ENCODE measurements around the gene SPIRE2. TPM values are rescaled to one million over a fixed set of nuclear protein-coding genes. Genes with fewer than 3 reads are reported as not detected.

The SPIRE2 gene
- total and polyA plus RNA-seq, 2 donors (not counting 1 experiment from before 2014, with no cell fraction given), result 0.98 to 2.0 TPM

DNA sequence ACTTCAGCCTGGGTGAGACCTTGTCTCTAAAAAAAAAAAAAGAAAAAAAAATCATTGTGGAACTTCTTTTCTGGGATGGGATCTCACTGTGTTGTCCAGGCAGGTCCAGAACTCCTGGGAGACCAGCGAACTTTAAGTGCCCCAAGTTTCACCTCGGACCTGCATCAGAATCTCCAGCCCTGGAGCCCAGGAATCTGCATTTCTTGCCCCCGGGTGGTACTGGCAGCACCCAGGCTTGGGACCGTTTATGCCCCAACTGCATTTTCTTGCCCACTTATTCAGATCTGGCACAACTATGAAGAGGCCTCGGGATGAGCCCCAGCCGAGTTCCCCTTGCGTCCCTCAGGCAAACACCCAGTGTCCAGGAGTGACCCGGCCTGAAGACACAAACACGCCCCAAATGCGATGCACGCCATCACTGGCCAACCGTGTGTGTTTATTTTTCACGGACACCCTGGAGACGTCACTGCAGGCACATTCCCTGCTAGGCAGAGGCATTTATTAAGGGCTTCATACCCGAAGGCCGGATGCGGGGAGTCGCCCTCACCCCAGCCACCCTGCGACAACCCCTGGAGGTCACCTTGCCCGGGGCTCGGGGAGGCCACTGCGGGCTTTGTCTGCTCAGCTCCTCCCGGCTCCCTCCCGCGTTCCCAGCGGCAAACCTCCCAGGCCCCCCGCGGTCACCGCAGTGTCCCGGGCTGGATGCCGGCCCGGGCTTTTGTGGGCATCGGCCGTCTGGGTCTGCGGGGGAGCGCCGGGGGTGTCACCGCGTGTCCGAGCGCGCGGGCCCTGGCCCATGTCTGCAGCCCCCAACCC, 684 bp upstream of the SPIRE2 start:
- H3K27me3 ChIP-seq (replicated peaks in 1 of 4; ENCODE audit: control extremely low read depth in 1 of 4, control insufficient read depth in 3 of 4, insufficient read depth in 4 of 4, low read length in 3 of 4), result peaks cover 0 to 44% (median 12%) of the 10 kb centered on the region in 4 experiments
- H3K36me3 ChIP-seq (replicated peaks in 1 of 2; ENCODE audit: control extremely low read depth in 1 of 2, control insufficient read depth in 1 of 2, extremely low read depth in 1 of 2, insufficient read depth in 2 of 2, low read length in 1 of 2), result no peaks in the 10 kb centered on the region
- ATAC-seq (ENCODE audit: low read depth) (no peak), DNase-seq (no peak)
- intact Hi-C loops (cut with micrococcal nuclease), result loop anchor here (1.0 kb wide), 1 partner anchor 11 kb away; the partner anchor contains the start of gene FANCA
- no peak overlapping the region for H3K27ac ChIP-seq (ENCODE audit: low read length in 2 of 2)
- TF ChIP-seq, protein P1, sequence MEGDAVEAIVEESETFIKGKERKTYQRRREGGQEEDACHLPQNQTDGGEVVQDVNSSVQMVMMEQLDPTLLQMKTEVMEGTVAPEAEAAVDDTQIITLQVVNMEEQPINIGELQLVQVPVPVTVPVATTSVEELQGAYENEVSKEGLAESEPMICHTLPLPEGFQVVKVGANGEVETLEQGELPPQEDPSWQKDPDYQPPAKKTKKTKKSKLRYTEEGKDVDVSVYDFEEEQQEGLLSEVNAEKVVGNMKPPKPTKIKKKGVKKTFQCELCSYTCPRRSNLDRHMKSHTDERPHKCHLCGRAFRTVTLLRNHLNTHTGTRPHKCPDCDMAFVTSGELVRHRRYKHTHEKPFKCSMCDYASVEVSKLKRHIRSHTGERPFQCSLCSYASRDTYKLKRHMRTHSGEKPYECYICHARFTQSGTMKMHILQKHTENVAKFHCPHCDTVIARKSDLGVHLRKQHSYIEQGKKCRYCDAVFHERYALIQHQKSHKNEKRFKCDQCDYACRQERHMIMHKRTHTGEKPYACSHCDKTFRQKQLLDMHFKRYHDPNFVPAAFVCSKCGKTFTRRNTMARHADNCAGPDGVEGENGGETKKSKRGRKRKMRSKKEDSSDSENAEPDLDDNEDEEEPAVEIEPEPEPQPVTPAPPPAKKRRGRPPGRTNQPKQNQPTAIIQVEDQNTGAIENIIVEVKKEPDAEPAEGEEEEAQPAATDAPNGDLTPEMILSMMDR (IDR thresholded peaks at IDR 0.05), result no peak
- TF ChIP-seq EZH2 (IDR thresholded peaks at IDR 0.05; ENCODE audit: borderline replicate concordance, insufficient read depth, low read depth, low read length, poor library complexity, severe bottlenecking), result no peak
- WGBS (ENCODE audit: insufficient coverage), result 19% methylated on average over 43 of the region's 43 CpGs
- H2AFZ ChIP-seq (ENCODE audit: insufficient read depth, low read depth, low read length, poor library complexity, severe bottlenecking), result no peak overlapping the region
- H3K9me3 ChIP-seq (ENCODE audit: control extremely low read depth in 1 of 3, control insufficient read depth in 2 of 3, insufficient read depth in 1 of 3, low read length in 2 of 3), result peaks cover 0 to 12% (median 0%) of the 10 kb centered on the region in 3 donors
- Mint-ChIP-seq H3K9me3 (ENCODE audit: insufficient read depth) (no peaks in the 10 kb centered on the region), H3K27ac (no peak overlapping the region), H3K4me1 (peaks cover 6% of the 10 kb centered on the region), H3K4me3 (peak overlapping the region; percentile 69), H3K27me3 (peaks cover 27% of the 10 kb centered on the region)
- no peaks in the 10 kb centered on the region for H3K79me2 ChIP-seq (ENCODE audit: control insufficient read depth, insufficient read depth, low read length)
- ChIA-PET CTCF (no interaction called here), POLR2A (interaction anchor here (0.6 kb wide), 1 partner anchor 124 kb away, joined by 5 read pairs; no protein-coding TSS in a partner anchor)
- H3K9ac ChIP-seq (ENCODE audit: low read length), result no peak overlapping the region
- peak overlapping the region; percentile 45 for H3K4me2 ChIP-seq (replicated peaks; ENCODE audit: low read depth, low read length, poor library complexity, severe bottlenecking)
- no peaks in the 10 kb centered on the region for H4K20me1 ChIP-seq (ENCODE audit: control insufficient read depth, insufficient read depth, low read length, poor library complexity, severe bottlenecking)
- H3K4me1 ChIP-seq (ENCODE audit: control insufficient read depth in 2 of 2, insufficient read depth in 2 of 2, low read length in 2 of 2), result peaks cover 8 to 9% of the 10 kb centered on the region in 2 donors
- peak overlapping the region in 1 of 5 experiments; percentile 25 for H3K4me3 ChIP-seq (ENCODE audit: control extremely low read depth in 1 of 5, extremely low read depth in 1 of 5, insufficient read depth in 1 of 5, low read depth in 2 of 5, low read length in 4 of 5)
